Immature natural killer cell (primary cell): ENCODE measurements around the gene TMA7B. TPM values are rescaled to one million over a fixed set of nuclear protein-coding genes. Genes with fewer than 3 reads are reported as not detected.

Experiments
- DNase-seq, 3 donors: peaks; one replicate each; pipeline ENCODE4 v3.0.0; 2022; ENCODE audit warnings: mixed read lengths in 1 of 3
- H3K27ac Mint-ChIP-seq, 6 donors: one replicate each; pipeline ENCODE4 v1.8.0; 2020; ENCODE audit warnings: mixed read lengths in 6 of 6, mild to moderate bottlenecking in 5 of 6, inconsistent platforms in 4 of 6, moderate library complexity in 3 of 6
- H3K27me3 Mint-ChIP-seq, 3 donors: one replicate each; pipeline ENCODE4 v1.8.0; 2020 to 2021; ENCODE audit warnings: low read depth in 3 of 3, mild to moderate bottlenecking in 3 of 3, mixed read lengths in 3 of 3, moderate library complexity in 3 of 3, inconsistent platforms in 1 of 3
- H3K36me3 Mint-ChIP-seq, 3 donors: one replicate each; pipeline ENCODE4 v1.8.0; 2020; ENCODE audit warnings: mixed read lengths in 3 of 3, inconsistent platforms in 2 of 3, mild to moderate bottlenecking in 2 of 3
- H3K4me1 Mint-ChIP-seq, 2 donors: one replicate each; pipeline ENCODE4 v1.8.0; 2020; ENCODE audit warnings: inconsistent platforms in 2 of 2, mild to moderate bottlenecking in 2 of 2, mixed read lengths in 2 of 2, moderate library complexity in 1 of 2
- H3K4me3 Mint-ChIP-seq, 5 donors: one replicate each; pipeline ENCODE4 v1.8.0; 2020; ENCODE audit warnings: mild to moderate bottlenecking in 5 of 5, mixed read lengths in 5 of 5, inconsistent platforms in 3 of 5, moderate library complexity in 3 of 5
- H3K9me3 Mint-ChIP-seq, 6 donors: one replicate each; pipeline ENCODE4 v1.8.0; 2020; ENCODE audit warnings: mild to moderate bottlenecking in 6 of 6, mixed read lengths in 6 of 6, inconsistent platforms in 4 of 6, moderate library complexity in 3 of 6
- polyA plus RNA-seq, 3 donors: library from polyadenylated mRNA; unstranded; fragments of 300-500 nt; fragmentation: Illumina TruSeq; gene quantifications; one replicate each; pipeline ENCODE4 v1.2.3, GENCODE V29; 2021

Gene TMA7B
- polyA plus RNA-seq, 3 donors from 2014 or later, result 1.4 to 2.1 TPM; not detected in 1

DNA sequence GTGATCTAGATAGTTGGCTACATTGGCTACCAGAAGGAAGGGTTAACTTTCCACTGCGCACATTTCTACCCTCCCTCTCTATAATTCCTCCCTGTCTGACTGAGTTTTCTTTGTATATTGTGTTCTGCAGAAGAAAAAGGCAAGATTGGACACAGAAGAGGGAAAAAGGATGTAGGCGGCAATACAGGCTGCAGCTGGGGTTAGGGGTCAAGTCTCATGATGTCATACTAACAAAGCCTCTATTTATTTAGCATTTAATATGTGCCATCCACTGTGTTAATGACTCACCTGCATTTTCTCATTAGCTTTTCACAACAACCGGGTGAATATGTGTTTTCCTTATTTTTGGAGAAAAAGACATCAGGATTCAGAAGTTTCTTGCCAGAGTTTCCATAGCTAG lies 36.5 kb downstream of the TMA7B start:
- no peaks in the 10 kb centered on the region for H3K36me3 Mint-ChIP-seq
- peaks cover 8 to 10% of the 10 kb centered on the region in 2 donors for H3K4me1 Mint-ChIP-seq
- no peak for DNase-seq
- H3K27ac Mint-ChIP-seq, result no peak overlapping the region
- peak overlapping the region in 1 of 5 donors; percentile 44 for H3K4me3 Mint-ChIP-seq
- no peaks in the 10 kb centered on the region for H3K9me3 Mint-ChIP-seq
- peaks cover 12 to 23% (median 13%) of the 10 kb centered on the region in 3 donors for H3K27me3 Mint-ChIP-seq

DNA sequence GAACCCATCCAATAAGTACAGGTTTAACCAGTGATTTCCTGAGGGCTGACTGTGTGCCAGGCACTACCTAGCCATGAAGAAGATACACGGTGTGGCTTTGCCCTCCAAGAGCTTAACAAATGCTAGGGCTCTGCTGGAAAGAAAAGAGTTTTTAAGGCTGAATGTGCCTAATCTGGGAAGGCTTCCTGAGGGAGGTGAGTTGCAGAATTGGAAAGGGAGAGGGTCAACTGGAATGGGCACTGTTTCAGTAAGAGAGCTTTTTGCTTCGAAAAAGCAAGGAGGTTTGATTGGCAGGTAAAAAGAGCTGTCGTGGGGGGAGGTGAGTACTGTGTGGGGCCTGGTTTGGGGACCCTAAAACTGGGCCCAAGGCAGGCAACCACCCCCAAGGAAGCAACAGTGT lies 37.2 kb downstream of the TMA7B start:
- Mint-ChIP-seq H3K9me3 (no peaks in the 10 kb centered on the region), H3K36me3 (no peaks in the 10 kb centered on the region), H3K4me3 (no peak overlapping the region), H3K27ac (no peak overlapping the region), H3K4me1 (peaks cover 8 to 10% of the 10 kb centered on the region in 2 donors), H3K27me3 (peaks cover 12 to 21% (median 13%) of the 10 kb centered on the region in 3 donors)
- no peak for DNase-seq

DNA sequence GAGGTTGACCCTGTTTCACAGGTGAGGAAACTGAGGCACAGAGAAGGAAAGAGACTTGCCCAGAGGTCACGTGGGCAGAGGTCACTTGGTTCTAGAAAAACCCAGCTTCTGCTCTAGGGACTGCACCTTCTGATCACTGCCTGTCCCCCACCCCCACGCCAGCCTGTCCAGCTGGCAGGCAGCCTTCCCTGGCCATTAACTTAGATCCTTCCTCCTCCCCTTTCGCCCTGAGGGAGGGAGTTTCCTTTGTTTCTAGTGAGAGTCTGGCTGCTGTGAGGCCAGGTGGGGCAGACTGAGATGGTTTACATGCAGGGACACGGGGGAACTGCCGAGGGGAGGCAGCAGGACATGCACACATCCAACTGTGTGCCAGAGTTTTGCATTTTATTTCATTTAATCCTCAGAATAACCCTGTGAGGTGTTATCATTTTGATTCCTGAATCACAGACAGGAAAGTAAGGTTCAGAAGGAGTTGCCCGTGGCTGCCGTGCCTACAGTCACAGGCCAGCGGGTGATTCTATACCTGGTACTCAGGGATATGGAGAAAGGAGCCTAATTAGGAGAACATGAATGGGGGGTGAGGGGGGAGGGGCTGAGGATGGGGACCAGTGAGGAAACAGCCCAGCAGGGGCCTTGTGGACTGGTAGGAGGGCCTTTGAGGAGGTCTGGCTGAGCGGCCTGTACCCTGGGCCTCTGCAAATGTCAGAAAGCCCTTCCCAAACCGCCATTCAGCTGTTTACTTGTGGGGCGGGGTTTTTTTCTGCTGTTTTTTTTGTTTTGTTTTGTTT lies 37.9 kb downstream of the TMA7B start:
- DNase-seq, result no peak
- Mint-ChIP-seq H3K36me3 (no peaks in the 10 kb centered on the region), H3K27ac (no peak overlapping the region)

DNA sequence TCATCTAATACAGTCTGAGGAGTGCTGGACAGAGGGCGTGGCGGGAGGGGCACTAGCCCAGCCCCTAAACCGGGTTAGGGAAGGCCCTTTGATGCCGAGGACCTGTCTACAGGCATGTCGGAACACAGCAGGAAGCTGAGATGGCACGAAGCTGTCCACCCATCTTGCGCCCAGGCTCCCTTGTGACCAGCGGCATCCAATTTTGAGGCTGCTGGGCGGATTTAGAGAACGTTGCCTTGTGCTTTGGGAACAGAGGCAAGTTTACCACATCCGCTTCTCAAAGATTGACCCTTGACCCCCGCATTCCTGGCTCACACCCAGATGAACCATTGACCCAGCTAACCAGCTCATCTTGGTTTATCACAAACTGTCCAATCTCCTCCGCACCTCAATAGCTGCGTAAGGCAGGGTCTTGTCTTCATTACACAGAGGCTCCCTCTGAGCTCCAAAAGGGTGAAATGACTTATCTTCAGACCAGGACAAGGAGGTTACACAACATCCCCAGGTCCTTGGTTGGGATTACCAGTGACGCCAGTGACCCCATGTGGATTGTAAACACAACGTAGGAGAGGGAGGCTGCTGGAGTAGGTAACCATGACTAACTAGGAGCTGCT lies 39.1 kb downstream of the TMA7B start:
- Mint-ChIP-seq H3K36me3 (no peaks in the 10 kb centered on the region), H3K9me3 (no peaks in the 10 kb centered on the region), H3K27ac (no peak overlapping the region), H3K4me3 (no peak overlapping the region), H3K4me1 (peaks cover under 1 to 2% of the 10 kb centered on the region in 2 donors), H3K27me3 (peaks cover 6 to 11% (median 10%) of the 10 kb centered on the region in 3 donors)
- DNase-seq, result no peak

More for the DNA sequence above, 37.9 kb downstream of the TMA7B start:
- H3K4me1 Mint-ChIP-seq, result peaks cover 8 to 10% of the 10 kb centered on the region in 2 donors
- no peaks in the 10 kb centered on the region for H3K9me3 Mint-ChIP-seq
- H3K27me3 Mint-ChIP-seq, result peaks cover 12 to 17% (median 12%) of the 10 kb centered on the region in 3 donors
- peak overlapping the region in 1 of 5 donors; percentile 21 for H3K4me3 Mint-ChIP-seq

DNA sequence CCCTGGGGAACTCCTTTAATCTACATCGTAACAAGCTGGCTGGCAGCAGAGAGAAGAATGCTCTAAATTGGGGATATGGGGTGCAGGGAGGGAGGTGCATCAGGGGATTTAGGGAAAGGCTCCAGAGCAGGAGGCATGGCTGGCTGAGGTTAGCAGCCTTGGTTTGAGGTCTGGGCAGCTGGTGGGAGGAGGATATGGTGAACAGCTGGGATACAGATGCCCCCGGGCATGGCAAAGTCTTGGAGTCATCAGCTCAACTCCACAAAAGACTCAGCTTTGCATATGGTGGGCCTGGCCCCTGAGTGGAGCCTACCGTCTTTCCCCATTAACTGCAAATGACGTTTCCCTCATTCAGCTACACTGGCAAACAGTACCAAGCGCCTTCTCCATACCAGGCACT lies 40.0 kb downstream of the TMA7B start:
- no peak overlapping the region for H3K27ac Mint-ChIP-seq
- H3K4me1 Mint-ChIP-seq, result peaks cover 0 to 2% of the 10 kb centered on the region in 2 donors
- DNase-seq, result no peak
- H3K4me3 Mint-ChIP-seq, result no peak overlapping the region
- peaks cover 5 to 11% (median 10%) of the 10 kb centered on the region in 3 donors for H3K27me3 Mint-ChIP-seq
- H3K9me3 Mint-ChIP-seq, result no peaks in the 10 kb centered on the region
- H3K36me3 Mint-ChIP-seq, result no peaks in the 10 kb centered on the region

DNA sequence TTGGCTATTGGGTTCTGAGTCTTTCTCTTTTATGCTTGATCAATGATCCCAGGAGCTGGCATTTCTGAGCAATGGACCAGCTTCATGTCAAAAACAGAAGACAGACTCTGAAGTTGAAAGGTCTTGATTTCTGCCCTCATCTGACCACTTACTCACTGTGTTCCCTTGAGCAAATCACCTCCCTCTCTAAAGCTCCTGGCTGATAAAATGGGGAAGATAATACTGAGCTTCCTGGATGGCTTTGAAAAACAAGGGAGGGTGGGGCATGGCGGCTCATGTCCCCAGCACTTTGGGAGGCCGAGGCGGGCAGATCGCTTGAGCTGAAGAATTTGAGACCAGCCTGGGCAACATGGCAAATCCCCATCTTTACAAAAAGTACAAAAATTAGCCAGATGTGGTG lies 40.9 kb downstream of the TMA7B start:
- peaks cover 3 to 10% (median 10%) of the 10 kb centered on the region in 3 donors for H3K27me3 Mint-ChIP-seq
- H3K9me3 Mint-ChIP-seq, result no peaks in the 10 kb centered on the region
- no peaks in the 10 kb centered on the region for H3K4me1 Mint-ChIP-seq
- DNase-seq, result no peak
- H3K4me3 Mint-ChIP-seq, result no peak overlapping the region
- H3K27ac Mint-ChIP-seq, result no peak overlapping the region
- no peaks in the 10 kb centered on the region for H3K36me3 Mint-ChIP-seq

DNA sequence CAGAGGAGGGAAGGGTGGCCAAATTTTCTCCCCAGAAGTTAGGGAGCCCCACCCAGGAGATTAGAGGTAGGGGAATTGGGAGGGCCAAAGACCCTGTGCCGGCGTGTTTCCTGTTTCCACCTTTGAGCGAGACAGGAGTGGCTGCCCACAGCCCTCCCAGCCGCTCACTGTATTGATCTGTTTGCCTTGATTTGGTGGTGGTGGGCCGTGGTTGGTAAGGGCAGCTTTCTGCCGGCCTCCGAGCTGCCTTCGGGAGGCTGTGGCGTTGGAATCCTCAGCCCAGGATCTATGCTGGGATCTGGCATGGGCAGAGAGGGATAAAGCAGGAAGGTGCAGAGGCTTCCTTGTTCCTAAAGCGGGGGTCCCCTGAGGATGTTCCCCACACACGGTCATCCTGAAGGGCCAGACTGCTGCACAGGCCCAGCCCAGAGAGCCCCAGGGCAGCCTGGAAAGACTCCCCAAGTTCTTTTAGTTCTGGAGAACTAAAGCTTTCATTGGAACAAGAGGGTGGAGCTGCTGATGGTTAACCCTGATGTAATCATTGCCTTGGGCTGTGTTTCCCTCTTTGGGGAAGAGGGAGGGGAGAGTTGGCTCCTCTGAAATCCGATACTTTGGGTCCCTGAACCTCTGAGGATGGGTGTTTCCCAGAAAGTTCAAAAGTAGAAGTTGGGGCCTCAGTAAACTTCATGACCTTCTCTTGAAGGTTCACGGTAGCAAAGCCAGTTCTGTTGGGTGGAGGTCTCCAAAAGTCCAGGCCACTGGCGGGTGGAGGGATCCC lies 41.8 kb downstream of the TMA7B start:
- no peak overlapping the region for H3K4me3 Mint-ChIP-seq

DNA sequence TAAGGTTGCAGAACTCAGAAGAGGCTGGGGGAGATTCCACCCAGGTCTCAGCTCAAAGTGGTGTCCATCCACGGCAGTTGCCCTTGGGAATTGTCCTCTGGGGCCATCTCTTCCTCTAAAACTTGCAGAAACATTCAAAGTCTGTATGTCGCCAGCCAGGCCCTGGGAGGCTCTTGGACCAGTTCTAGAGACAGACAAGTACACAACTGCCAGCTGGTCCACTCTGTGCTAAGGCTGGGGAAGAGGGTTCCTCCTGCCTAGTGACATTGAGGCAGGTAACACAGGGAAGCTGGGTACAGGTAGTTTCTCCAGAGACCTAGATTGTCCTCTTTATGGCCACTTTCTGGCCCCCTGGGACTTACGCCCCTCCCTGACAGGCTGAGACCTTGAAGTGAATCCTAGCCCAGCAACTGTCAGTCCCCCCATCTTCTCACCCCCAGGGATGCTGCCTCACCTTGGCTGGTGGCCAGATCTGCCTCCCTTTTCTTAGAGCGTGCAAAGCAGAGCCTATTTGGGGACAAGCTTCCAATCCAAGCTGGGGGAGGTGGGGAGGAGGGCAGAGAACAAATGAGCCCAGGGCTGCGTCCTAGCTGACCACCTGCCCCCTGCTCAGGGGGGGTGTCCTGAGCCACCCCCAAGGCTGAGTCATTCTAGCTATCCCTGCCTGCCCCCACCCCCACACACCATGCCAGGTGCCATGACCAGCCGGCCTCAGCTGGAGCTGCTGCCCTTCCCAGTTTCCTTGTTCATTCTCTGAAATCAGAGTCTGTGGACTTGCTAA lies 42.9 kb downstream of the TMA7B start:
- no peak overlapping the region for H3K4me3 Mint-ChIP-seq
- no peak for DNase-seq
- H3K4me1 Mint-ChIP-seq, result no peaks in the 10 kb centered on the region
- peaks cover 0 to 8% (median 0%) of the 10 kb centered on the region in 3 donors for H3K27me3 Mint-ChIP-seq
- no peaks in the 10 kb centered on the region for H3K36me3 Mint-ChIP-seq
- no peak overlapping the region for H3K27ac Mint-ChIP-seq
- no peaks in the 10 kb centered on the region for H3K9me3 Mint-ChIP-seq

More for the DNA sequence above, 41.8 kb downstream of the TMA7B start:
- Mint-ChIP-seq H3K9me3 (no peaks in the 10 kb centered on the region), H3K27me3 (peaks cover under 1 to 8% (median 3%) of the 10 kb centered on the region in 3 donors), H3K27ac (no peak overlapping the region), H3K36me3 (no peaks in the 10 kb centered on the region), H3K4me1 (no peaks in the 10 kb centered on the region)
- DNase-seq, result no peak

DNA sequence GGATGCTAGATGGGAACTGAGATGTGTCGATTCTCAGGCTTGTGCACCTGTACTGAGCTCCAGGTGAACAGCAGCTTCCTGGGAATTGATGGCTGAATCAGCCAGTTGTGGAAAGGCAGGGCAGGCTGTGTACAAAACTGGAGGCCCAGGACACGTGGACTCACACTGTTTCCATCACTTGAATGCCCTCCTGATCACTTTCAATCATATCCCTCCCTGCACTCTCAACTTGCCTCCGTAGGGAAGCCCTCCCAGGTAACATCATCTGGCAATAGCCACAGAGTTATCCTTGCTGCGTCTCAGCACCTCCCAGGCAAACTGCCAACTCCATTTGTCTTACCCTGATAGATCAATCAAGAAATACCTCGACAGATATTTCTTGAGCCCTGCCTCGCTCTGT lies 44.6 kb downstream of the TMA7B start:
- peaks cover 0 to 9% (median 6%) of the 10 kb centered on the region in 3 donors for H3K27me3 Mint-ChIP-seq
- H3K4me3 Mint-ChIP-seq, result no peak overlapping the region
- no peaks in the 10 kb centered on the region for H3K9me3 Mint-ChIP-seq
- peaks cover 13% of the 10 kb centered on the region in 2 donors for H3K4me1 Mint-ChIP-seq
- no peaks in the 10 kb centered on the region for H3K36me3 Mint-ChIP-seq
- no peak overlapping the region for H3K27ac Mint-ChIP-seq
- no peak for DNase-seq

DNA sequence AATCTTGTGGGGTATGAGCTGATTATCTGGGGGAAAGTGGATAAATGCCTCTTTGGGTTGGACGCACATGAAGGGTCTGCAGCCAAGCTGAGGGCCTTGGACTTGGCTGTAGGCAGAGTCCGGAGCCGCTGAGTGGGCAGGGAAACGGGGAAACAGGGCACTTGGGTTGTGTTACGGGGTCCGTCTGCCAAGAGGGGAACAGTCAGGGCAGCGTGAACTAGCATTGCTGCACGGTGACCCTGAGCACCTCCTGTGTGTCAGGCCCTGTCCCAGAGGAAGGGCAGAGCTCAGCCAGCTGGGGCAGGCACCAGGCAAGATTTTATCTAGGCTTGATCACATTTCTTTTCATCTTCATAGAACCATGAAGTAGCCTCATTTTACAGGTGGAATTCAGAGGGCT lies 46.4 kb downstream of the TMA7B start:
- Mint-ChIP-seq H3K9me3 (no peaks in the 10 kb centered on the region), H3K4me3 (no peak overlapping the region), H3K36me3 (no peaks in the 10 kb centered on the region), H3K27ac (peak overlapping the region in 1 of 6 donors; percentile 23), H3K4me1 (peaks cover 15 to 19% of the 10 kb centered on the region in 2 donors), H3K27me3 (peaks cover 0 to 12% (median 8%) of the 10 kb centered on the region in 3 donors)
- no peak for DNase-seq

DNA sequence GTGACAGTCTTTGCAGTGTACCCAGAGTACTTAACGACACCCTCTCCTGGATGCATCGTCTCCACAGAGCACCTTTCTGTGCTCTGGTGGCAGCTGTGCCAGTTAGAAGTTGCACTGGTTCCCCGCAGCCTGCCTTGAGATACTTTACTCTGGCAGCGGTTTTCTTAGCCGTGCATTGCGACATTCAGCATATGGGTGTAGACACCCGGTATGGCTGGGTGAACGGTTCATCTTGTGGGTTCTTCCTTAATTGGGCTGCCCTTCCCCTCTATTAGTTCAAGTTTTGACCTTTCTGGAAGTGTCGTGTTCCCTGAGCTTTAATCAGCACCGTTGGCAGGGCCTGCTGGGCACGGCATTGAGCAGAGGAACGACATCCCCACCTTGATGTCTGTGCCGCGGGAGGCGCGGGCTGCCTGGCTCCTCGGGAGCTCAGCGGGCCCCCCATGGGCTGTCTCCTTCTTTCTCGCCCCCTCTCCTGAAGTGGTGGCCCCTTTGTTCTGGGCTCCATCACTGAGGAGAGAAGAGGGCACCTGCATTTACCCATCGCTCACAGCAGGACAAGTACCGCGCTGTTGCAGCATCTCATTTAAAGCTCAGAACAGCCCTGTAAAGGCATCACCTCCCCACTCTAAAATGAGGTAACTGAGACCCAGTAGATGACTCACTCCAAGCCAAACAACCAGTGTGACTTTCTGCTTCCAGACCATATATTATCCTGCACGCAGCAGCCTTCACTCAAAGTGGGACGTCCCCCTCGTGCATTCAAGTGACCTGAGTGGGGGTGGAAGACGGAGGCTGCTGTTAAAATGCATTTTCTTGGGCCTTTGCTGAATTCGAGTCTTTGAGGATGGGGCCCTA lies 47.9 kb downstream of the TMA7B start:
- Mint-ChIP-seq H3K36me3 (peaks cover 0 to 2% (median 0%) of the 10 kb centered on the region in 3 donors), H3K4me3 (no peak overlapping the region), H3K9me3 (no peaks in the 10 kb centered on the region), H3K4me1 (peaks cover 15 to 19% of the 10 kb centered on the region in 2 donors), H3K27me3 (peaks cover 4 to 13% (median 8%) of the 10 kb centered on the region in 3 donors), H3K27ac (no peak overlapping the region)
- no peak for DNase-seq

DNA sequence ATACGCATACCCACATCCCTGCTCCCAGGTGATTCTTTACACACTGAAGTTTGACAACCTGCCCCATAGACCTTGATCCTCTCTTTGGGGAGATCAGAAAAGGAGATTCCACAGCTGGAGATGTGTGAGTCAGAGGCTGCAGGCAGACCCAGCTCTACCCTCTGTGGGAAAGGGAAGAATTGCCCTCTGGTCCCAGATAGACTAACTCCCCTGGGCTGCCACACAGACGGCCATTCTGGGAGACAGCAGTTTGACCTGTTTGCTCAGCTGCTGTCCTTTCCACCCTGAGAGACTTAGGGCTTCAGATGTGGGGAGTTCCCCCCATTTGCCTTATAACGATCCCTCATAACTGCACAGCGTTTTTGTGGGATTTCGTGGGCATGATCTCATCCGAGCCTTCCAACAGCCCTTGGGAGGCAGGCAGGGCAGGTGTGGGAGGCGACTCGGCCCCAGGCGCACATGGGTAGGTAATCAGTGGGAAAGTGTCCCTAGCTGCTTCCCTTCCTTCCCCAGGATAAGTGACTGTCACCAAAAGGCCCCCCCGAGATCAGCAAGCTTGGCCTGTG lies 48.6 kb downstream of the TMA7B start:
- Mint-ChIP-seq H3K27me3 (peaks cover 7 to 14% (median 8%) of the 10 kb centered on the region in 3 donors), H3K4me3 (peak overlapping the region in 3 of 5 donors; percentile 44 to 79 (median 66)), H3K36me3 (peaks cover 0 to 4% (median 0%) of the 10 kb centered on the region in 3 donors), H3K27ac (peak overlapping the region in 2 of 6 donors; percentile 71 to 83), H3K9me3 (no peaks in the 10 kb centered on the region), H3K4me1 (peaks cover 15 to 19% of the 10 kb centered on the region in 2 donors)
- no peak for DNase-seq
